ENCODE measurements around the gene DENND2C.

DNA sequence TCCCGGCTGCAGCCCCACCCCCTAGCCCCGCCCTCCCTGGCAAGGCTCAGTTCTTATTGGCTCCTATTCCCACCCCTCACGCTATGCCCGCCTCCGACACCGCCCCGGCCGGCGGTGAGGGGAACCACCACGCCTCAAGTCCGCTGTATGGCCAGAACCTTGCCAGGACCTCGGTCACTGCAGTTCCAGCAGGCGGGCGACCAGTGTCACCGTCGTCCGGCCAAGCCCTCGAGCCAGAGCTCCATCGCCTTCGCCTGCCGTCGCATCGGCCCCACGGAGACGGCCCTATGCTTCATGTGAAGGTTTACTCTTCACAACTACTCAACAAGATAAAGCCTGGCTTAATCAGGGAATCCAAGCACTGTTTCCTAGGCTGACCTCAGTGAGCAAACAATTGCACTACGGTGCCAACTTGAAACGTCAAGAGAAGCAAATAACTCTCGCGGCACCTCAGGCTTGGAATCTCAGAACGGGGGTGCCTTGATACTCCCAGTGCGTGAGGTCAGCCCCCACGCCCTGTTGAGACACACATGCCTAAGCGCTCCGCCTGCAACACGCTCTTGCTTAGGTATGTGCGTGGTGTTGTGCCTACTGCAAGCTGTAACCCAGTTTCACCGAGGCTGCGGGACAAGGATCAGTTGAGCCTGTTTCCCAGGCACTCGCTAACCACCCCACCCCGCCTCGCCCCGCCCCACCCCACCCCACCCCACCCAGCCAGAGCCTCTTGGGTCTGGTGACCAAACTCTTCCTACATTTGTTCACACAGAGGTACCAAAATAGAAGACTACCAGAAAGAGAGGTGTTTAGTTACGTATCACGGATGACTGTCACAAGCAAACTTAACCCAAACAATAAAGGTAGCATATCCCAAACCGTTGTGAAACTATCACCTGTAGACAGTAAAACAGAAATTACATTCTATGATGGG is 498 bp upstream of the DENND2C start:
- TF ChIP-seq CTCF (IDR thresholded peaks at IDR 0.05) (peak in 2 of 4 experiments; percentile 50 to 64), POLR2A (IDR thresholded peaks at IDR 0.05) (peak; percentile 75)

Measured in prostate gland (tissue), 2 donors.